ENCODE data around the gene GSTO2. TPM values are rescaled to one million over a fixed set of nuclear protein-coding genes. Genes with fewer than 3 reads are reported as not detected.

Gene GSTO2
- total RNA-seq = 0.28 to 0.73 TPM (median 0.32 TPM) in 3 replicates
- long read RNA-seq = 0 reads

DNA sequence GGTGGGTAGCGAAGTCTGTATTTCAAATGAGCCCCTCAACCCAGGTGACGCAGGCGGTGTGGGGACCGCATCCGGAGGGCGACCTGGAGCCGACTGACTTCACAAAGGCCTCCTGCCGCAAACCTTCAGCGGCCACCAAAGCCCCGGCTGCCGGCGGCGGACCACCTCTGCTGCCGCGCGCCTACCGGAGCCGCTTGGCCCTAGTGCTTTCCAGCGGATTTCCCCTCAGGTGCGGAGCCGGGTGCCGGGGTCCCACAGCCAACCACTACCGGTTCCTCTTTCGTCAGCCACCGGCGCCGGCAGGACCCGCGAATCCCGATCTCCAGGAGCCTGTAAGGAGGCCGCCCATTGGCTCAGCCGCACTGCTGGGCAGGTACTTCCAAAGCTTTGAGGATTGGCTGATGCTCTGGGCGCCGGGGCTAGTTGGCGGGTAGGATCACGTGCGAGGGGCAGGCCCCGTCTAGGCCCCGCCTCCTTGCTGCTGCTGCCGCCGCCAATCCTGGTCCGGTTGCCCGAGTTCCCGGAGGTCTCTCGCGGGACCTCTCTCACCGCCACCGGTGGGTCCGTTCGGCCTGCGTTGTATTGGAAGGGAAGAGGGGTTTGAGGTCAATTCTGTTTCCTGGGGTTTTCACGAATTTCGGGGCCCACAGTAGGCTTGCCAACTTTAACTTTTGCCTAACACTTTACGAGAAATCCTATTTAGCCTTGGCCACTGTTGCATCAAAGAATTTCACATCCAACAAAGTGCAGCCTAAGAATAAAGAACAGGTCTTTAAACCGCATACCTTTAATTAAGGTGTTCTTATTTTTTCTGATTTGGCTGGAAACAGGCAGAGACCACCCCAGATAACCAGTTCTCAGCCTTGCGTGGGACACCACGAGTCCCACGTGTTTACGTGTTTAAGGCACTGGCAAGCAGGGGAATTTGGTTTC is at the start of gene GSTO2:
Gene GSTO2, plus strand, starts transcription at position 472 of the 933 bp plus-strand sequence. CDS start 5,732 bp downstream, outside the sequence.
- TF ChIP-seq, protein P1, sequence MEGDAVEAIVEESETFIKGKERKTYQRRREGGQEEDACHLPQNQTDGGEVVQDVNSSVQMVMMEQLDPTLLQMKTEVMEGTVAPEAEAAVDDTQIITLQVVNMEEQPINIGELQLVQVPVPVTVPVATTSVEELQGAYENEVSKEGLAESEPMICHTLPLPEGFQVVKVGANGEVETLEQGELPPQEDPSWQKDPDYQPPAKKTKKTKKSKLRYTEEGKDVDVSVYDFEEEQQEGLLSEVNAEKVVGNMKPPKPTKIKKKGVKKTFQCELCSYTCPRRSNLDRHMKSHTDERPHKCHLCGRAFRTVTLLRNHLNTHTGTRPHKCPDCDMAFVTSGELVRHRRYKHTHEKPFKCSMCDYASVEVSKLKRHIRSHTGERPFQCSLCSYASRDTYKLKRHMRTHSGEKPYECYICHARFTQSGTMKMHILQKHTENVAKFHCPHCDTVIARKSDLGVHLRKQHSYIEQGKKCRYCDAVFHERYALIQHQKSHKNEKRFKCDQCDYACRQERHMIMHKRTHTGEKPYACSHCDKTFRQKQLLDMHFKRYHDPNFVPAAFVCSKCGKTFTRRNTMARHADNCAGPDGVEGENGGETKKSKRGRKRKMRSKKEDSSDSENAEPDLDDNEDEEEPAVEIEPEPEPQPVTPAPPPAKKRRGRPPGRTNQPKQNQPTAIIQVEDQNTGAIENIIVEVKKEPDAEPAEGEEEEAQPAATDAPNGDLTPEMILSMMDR (IDR thresholded peaks at IDR 0.05) = no peak
- Mint-ChIP-seq H3K9me3 (ENCODE audit: low read depth) (no peaks in the 10 kb centered on the region), H3K36me3 (ENCODE audit: low read depth) (peaks cover 11% of the 10 kb centered on the region), H3K27me3 (ENCODE audit: low read depth) (no peaks in the 10 kb centered on the region), H3K4me3 (ENCODE audit: unreplicated experiment) (peak within 1 kb of the TSS; percentile 87), H3K27ac (ENCODE audit: unreplicated experiment) (peak within 1 kb of the TSS; percentile 96), H3K4me1 (ENCODE audit: low read depth) (peaks cover 27% of the 10 kb centered on the region)
- peak; percentile 100 for DNase-seq (ENCODE audit: low spot score)

DNA sequence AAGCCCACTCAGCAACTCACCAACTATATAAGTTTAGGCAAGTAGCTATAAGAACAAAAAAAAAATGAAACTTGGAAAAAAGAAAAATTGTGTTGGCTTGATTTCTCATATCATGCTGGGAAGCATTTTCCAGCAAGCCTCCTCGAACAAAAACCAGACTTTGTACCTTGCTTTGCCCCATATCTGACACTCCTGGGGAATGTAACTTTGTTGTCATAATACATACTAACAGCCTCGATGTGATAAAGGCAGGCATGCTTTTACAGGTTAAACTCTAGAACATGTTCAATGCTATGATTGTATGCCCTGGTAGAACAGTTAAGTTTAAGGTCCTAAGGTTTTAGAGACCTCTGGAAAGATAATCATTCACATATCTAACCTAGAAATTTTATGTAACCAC is 48.5 kb upstream of the GSTO2 start:
- Mint-ChIP-seq H3K4me3 (ENCODE audit: unreplicated experiment) (no peak overlapping the region), H3K27me3 (ENCODE audit: low read depth) (peaks cover 30% of the 10 kb centered on the region), H3K27ac (ENCODE audit: unreplicated experiment) (no peak overlapping the region), H3K9me3 (ENCODE audit: low read depth) (no peaks in the 10 kb centered on the region), H3K36me3 (ENCODE audit: low read depth) (peaks cover 1% of the 10 kb centered on the region), H3K4me1 (ENCODE audit: low read depth) (no peaks in the 10 kb centered on the region)
- TF ChIP-seq, protein P1 (IDR thresholded peaks at IDR 0.05) = no peak
- DNase-seq (ENCODE audit: low spot score) = no peak

DNA sequence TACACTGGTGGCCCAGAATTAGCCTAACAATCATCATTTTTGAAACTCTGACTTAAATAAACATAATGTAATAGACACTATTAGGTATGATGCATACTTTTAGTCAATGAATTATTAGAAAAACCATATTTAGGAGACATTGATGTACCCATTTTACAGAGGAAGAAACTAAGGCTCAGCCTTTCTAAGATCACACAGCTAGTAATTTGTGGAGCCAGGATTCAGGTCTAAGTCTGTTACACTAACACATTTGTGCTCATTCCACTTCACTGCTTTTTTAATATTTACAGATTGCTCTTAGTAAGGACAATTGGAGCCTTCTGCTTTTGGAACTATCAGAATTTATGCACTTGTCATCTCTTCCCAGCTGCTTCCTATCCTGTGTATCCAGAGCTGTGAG is 45.7 kb upstream of the GSTO2 start:
- H3K4me1 Mint-ChIP-seq (ENCODE audit: low read depth) = no peaks in the 10 kb centered on the region
- TF ChIP-seq, protein P1 (IDR thresholded peaks at IDR 0.05) = no peak
- no peak for DNase-seq (ENCODE audit: low spot score)

DNA sequence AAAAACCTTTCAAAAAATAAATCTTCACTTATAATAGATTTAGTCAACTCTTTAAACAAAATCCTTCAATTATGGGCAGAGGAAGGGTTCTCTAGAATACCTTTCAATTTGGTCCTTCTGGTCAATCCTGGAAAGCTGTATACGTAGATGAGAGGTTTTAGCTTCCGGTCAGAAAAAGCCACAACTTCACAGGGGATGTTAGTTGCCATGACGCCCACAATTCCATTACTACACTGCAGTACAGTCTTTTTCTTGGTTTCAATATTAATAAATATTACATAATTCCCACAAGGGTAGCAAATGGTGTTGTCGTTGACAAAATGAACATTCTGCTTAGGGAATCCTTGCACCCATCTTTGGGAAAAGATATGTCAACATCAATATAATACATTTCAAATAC is 38.5 kb upstream of the GSTO2 start:
- Mint-ChIP-seq H3K4me3 (ENCODE audit: unreplicated experiment) (no peak overlapping the region), H3K36me3 (ENCODE audit: low read depth) (no peaks in the 10 kb centered on the region), H3K9me3 (ENCODE audit: low read depth) (peaks cover 3% of the 10 kb centered on the region), H3K27ac (ENCODE audit: unreplicated experiment) (no peak overlapping the region), H3K27me3 (ENCODE audit: low read depth) (peaks cover 19% of the 10 kb centered on the region), H3K4me1 (ENCODE audit: low read depth) (peaks cover 13% of the 10 kb centered on the region)
- DNase-seq (ENCODE audit: low spot score) = no peak
- TF ChIP-seq, protein P1 (IDR thresholded peaks at IDR 0.05) = no peak

More for the DNA sequence above, 45.7 kb upstream of the GSTO2 start:
- Mint-ChIP-seq H3K4me3 (ENCODE audit: unreplicated experiment) (no peak overlapping the region), H3K9me3 (ENCODE audit: low read depth) (no peaks in the 10 kb centered on the region), H3K27ac (ENCODE audit: unreplicated experiment) (no peak overlapping the region), H3K36me3 (ENCODE audit: low read depth) (peaks cover 1% of the 10 kb centered on the region), H3K27me3 (ENCODE audit: low read depth) (peaks cover 39% of the 10 kb centered on the region)

DNA sequence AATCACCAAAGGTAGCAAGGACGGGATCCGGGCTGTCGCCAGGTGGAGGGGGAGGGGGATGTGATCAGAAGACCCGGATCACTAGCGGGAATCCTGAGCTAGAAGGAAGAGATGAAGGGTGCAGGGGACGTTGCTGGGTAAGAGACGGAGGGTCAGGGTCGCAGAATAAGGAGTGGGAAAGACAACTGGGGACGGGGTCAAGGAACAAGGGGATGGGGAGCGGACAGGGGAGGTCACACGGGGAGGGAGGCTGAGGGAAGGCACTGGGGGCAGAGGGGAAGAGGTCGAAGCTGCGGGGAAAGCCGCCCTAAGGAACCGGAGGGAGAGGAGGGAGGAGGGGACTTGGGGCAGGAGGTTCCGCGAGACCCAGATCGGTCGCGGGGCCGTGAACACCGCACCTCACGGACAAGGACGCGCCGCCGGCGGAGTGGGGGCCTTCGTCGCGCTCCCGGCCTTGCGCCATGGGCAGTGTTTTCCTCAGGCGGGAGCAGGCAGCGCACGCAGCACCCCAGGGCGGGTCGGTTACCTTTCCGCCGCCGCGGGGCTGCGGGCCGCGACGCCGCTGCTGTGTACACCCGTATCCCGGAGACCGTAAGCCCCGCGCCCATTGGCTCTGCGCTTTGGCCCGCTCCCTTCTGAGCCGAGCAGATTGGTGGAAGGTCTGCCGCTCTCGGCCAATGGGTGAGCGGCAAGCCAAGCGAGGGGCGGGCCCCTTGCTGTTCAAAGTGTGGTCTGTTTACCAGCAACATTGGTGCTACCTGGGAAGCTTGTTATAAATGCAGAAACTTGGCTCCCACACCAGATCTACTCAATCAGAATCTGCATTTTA is 37.0 kb upstream of the GSTO2 start, which contains the start of gene CFAP43:
Gene CFAP43, minus strand, starts transcription at position 581 of the 829 bp plus-strand sequence. Its CDS starts 118 bp downstream, at position 463.
- Mint-ChIP-seq H3K4me3 (ENCODE audit: unreplicated experiment) (peak within 1 kb of the TSS; percentile 80), H3K27me3 (ENCODE audit: low read depth) (peaks cover 32% of the 10 kb centered on the region), H3K9me3 (ENCODE audit: low read depth) (peaks cover 3% of the 10 kb centered on the region), H3K27ac (ENCODE audit: unreplicated experiment) (no peak within 1 kb of the TSS), H3K4me1 (ENCODE audit: low read depth) (peaks cover 13% of the 10 kb centered on the region), H3K36me3 (ENCODE audit: low read depth) (no peaks in the 10 kb centered on the region)
- TF ChIP-seq, protein P1 (IDR thresholded peaks at IDR 0.05) = no peak
- peak; percentile 98 for DNase-seq (ENCODE audit: low spot score)

Measured in chondrocyte (in vitro differentiated cells).